ENCODE measurements around the gene CLUH. TPM values are rescaled to one million over a fixed set of nuclear protein-coding genes. Genes with fewer than 3 reads are reported as not detected.

The CLUH gene
- total RNA-seq, 1 donor from 2014 or later: 40.2 TPM

GRCh38 chr17:2690165-2691068 lies 21.1 kb downstream of the CLUH start:
- Mint-ChIP-seq H3K9me3 (ENCODE audit: low read depth) (no peaks in the 10 kb centered on the region), H3K4me1 (ENCODE audit: low read depth) (peaks cover 7% of the 10 kb centered on the region), H3K27ac (no peak overlapping the region), H3K4me3 (ENCODE audit: low read depth) (no peak overlapping the region), H3K27me3 (no peaks in the 10 kb centered on the region), H3K36me3 (ENCODE audit: insufficient read depth) (peaks cover 1% of the 10 kb centered on the region)
- no peak for DNase-seq (ENCODE audit: low spot score, unreplicated experiment)
- no peak for TF ChIP-seq CTCF (IDR thresholded peaks at IDR 0.05; ENCODE audit: unreplicated experiment)

GRCh38 chr17:2689411-2690164 lies 22.0 kb downstream of the CLUH start:
- Mint-ChIP-seq H3K4me1 (ENCODE audit: low read depth) (peaks cover 7% of the 10 kb centered on the region), H3K27ac (peak overlapping the region; percentile 65), H3K4me3 (ENCODE audit: low read depth) (no peak overlapping the region), H3K27me3 (no peaks in the 10 kb centered on the region), H3K36me3 (ENCODE audit: insufficient read depth) (peaks cover 1% of the 10 kb centered on the region), H3K9me3 (ENCODE audit: low read depth) (no peaks in the 10 kb centered on the region)
- DNase-seq (ENCODE audit: low spot score, unreplicated experiment): peak; percentile 11
- no peak for TF ChIP-seq CTCF (IDR thresholded peaks at IDR 0.05; ENCODE audit: unreplicated experiment)

- Mint-ChIP-seq H3K9me3 (ENCODE audit: low read depth) (no peaks in the 10 kb centered on the region), H3K27me3 (no peaks in the 10 kb centered on the region), H3K4me1 (ENCODE audit: low read depth) (peaks cover 14% of the 10 kb centered on the region), H3K36me3 (ENCODE audit: insufficient read depth) (peaks cover 5% of the 10 kb centered on the region), H3K27ac (peak overlapping the region; percentile 65), H3K4me3 (ENCODE audit: low read depth) (no peak overlapping the region)
- TF ChIP-seq CTCF (IDR thresholded peaks at IDR 0.05; ENCODE audit: unreplicated experiment): no peak
- DNase-seq (ENCODE audit: low spot score, unreplicated experiment): peak; percentile 9
Measured at GRCh38 chr17:2688351-2689342, 22.9 kb downstream of the CLUH start.

GRCh38 chr17:2687074-2687418 lies 24.5 kb downstream of the CLUH start:
- TF ChIP-seq CTCF (IDR thresholded peaks at IDR 0.05; ENCODE audit: unreplicated experiment): no peak
- Mint-ChIP-seq H3K9me3 (ENCODE audit: low read depth) (no peaks in the 10 kb centered on the region), H3K27ac (peak overlapping the region; percentile 52), H3K4me3 (ENCODE audit: low read depth) (no peak overlapping the region), H3K27me3 (no peaks in the 10 kb centered on the region), H3K36me3 (ENCODE audit: insufficient read depth) (peaks cover 4% of the 10 kb centered on the region), H3K4me1 (ENCODE audit: low read depth) (peaks cover 26% of the 10 kb centered on the region)
- DNase-seq (ENCODE audit: low spot score, unreplicated experiment): no peak

All from progenitor cell of endocrine pancreas (in vitro differentiated cells).